OCI-LY7 (cell line): ENCODE results near the gene ZFX.

Source experiments
- EZH2phosphoT487 ChIP-seq: fragments of 200-600 bp; sonication (generic); IDR thresholded peaks from 2 replicates; pipeline ENCODE4 v1.6.1; 2018; ENCODE audit warnings: low read depth, borderline replicate concordance, mild to moderate bottlenecking, mixed run types, antibody characterized with exemption, low read length, moderate library complexity, mixed read lengths
- TF ChIP-seq, protein P1 (sequence below): fragments of 200-600 bp; sonication (generic); conservative IDR thresholded peaks from 2 replicates; pipeline ENCODE4 v1.5.1; 2014; ENCODE audit warnings: mild to moderate bottlenecking, antibody characterized with exemption, low read length, moderate library complexity, mixed read lengths

DNA sequence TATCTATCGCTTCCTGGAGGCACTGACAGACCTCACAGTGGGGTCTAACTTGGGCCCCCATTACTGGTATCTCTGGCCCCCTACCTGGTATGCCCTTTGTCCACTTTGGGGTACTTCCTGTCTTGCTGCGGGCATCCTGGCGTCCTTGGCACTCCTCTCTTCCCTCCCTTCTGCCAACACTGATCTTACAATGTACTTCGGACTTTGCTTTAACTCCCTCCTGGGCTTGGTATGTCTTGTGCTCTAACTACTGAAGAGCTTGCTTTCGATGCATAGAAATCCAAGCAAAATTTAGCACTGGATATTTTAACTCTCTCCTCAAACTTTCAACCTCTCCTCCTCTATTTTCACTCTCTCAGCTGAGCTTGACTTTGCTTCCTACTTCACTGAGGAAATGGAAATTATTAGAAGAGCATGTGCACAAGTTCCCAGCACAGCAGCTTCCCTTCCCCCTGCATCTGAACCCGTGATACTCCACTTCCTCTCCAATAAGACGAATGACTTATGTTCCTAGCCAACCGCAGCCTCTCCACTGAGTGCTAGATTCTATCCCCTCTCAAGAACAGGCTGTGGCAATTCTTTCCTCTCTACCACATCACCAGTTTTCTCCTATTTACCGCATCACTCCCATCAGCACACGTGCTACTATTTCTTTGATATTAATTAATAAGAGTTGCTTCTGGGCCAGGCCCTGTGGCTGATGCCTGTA is 111.5 kb downstream of the ZFX start:
- TF ChIP-seq, protein P1, sequence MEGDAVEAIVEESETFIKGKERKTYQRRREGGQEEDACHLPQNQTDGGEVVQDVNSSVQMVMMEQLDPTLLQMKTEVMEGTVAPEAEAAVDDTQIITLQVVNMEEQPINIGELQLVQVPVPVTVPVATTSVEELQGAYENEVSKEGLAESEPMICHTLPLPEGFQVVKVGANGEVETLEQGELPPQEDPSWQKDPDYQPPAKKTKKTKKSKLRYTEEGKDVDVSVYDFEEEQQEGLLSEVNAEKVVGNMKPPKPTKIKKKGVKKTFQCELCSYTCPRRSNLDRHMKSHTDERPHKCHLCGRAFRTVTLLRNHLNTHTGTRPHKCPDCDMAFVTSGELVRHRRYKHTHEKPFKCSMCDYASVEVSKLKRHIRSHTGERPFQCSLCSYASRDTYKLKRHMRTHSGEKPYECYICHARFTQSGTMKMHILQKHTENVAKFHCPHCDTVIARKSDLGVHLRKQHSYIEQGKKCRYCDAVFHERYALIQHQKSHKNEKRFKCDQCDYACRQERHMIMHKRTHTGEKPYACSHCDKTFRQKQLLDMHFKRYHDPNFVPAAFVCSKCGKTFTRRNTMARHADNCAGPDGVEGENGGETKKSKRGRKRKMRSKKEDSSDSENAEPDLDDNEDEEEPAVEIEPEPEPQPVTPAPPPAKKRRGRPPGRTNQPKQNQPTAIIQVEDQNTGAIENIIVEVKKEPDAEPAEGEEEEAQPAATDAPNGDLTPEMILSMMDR, result no peak
- no peak for TF ChIP-seq EZH2phosphoT487
